GM23338 (cell line): Measurements from ENCODE around the gene MAGI3. TPM values are rescaled to one million over a fixed set of nuclear protein-coding genes. Genes with fewer than 3 reads are reported as not detected.

Source experiments
- ATAC-seq: fragments of 200-7000 bp; cut with Tn5 transposase; 3 replicates; pipeline ENCODE4 v1.9.1; 2020
- DNase-seq: peaks from one replicate; pipeline ENCODE4 v3.0.0-alpha.2; 2015; ENCODE audit warnings: low spot score
- H2AFZ ChIP-seq: fragments of 200-600 bp; sonication (generic); 2 replicates; pipeline ENCODE4 v1.8.0; 2016; ENCODE audit warnings: antibody characterized with exemption, mild to moderate bottlenecking, moderate library complexity
- H3F3A ChIP-seq: fragments of 200-600 bp; sonication (generic); replicated peaks from 2 replicates; pipeline ENCODE4 v1.8.0; 2017; ENCODE audit warnings: antibody characterized with exemption, mixed run types, low read depth
- H3K27ac ChIP-seq: fragments of 200-600 bp; sonication (generic); 2 replicates; pipeline ENCODE4 v1.6.1; 2016; ENCODE audit warnings: low read depth
- H3K27me3 ChIP-seq: fragments of 200-600 bp; sonication (generic); 2 replicates; pipeline ENCODE4 v1.8.0; 2016; ENCODE audit warnings: mild to moderate bottlenecking, mixed run types, moderate library complexity; ENCODE audit not compliant: insufficient read depth
- H3K36me3 ChIP-seq: fragments of 200-600 bp; sonication (generic); 2 replicates; pipeline ENCODE4 v1.8.0; 2016; ENCODE audit warnings: mild to moderate bottlenecking; ENCODE audit not compliant: insufficient read depth
- H3K4me1 ChIP-seq: fragments of 200-600 bp; sonication (generic); 2 replicates; pipeline ENCODE4 v1.8.0; 2016; ENCODE audit warnings: mild to moderate bottlenecking, moderate library complexity; ENCODE audit not compliant: insufficient read depth
- H3K4me2 ChIP-seq: fragments of 200-600 bp; sonication (generic); 2 replicates; pipeline ENCODE4 v1.7.1; 2017; ENCODE audit warnings: mixed run types
- H3K4me3 ChIP-seq: fragments of 200-600 bp; sonication (generic); 2 replicates; pipeline ENCODE4 v1.6.1; 2016; ENCODE audit warnings: mixed run types
- H3K79me2 ChIP-seq: fragments of 200-600 bp; sonication (generic); replicated peaks from 2 replicates; pipeline ENCODE4 v1.8.0; 2017; ENCODE audit warnings: mild to moderate bottlenecking; ENCODE audit not compliant: insufficient read depth
- H3K9me2 ChIP-seq: fragments of 200-600 bp; sonication (generic); 2 replicates; pipeline ENCODE4 v1.8.0; 2017; ENCODE audit not compliant: insufficient read depth
- H4K20me1 ChIP-seq: fragments of 200-600 bp; sonication (generic); replicated peaks from 2 replicates; pipeline ENCODE4 v1.8.0; 2017; ENCODE audit warnings: mild to moderate bottlenecking; ENCODE audit not compliant: insufficient read depth
- H3K27ac Mint-ChIP-seq: 2 replicates; pipeline ENCODE4 v1.8.0; 2020; ENCODE audit warnings: inconsistent platforms, mild to moderate bottlenecking, moderate library complexity, mixed read lengths
- H3K27me3 Mint-ChIP-seq: 3 replicates; pipeline ENCODE4 v1.8.0; 2022; ENCODE audit warnings: low read depth, mild to moderate bottlenecking, moderate library complexity, mixed read lengths, inconsistent platforms; ENCODE audit not compliant: insufficient read depth, poor library complexity
- H3K36me3 Mint-ChIP-seq: 3 replicates; pipeline ENCODE4 v1.8.0; 2021; ENCODE audit warnings: low read depth, mild to moderate bottlenecking, inconsistent platforms, moderate library complexity, mixed read lengths
- H3K4me1 Mint-ChIP-seq: 3 replicates; pipeline ENCODE4 v1.8.0; 2020; ENCODE audit warnings: mild to moderate bottlenecking, inconsistent platforms, mixed read lengths
- H3K4me3 Mint-ChIP-seq: 3 replicates; pipeline ENCODE4 v1.8.0; 2021; ENCODE audit warnings: moderate library complexity, mild to moderate bottlenecking, inconsistent platforms, mixed read lengths
- H3K9me3 Mint-ChIP-seq: 3 replicates; pipeline ENCODE4 v1.8.0; 2020; ENCODE audit warnings: moderate library complexity, mild to moderate bottlenecking, inconsistent platforms, mixed read lengths
- CREB1 ChIP-seq: fragments of 250-450 bp; sonication (Bioruptor Pico); IDR thresholded peaks from 2 replicates; pipeline ENCODE4 v1.5.0; 2020; ENCODE audit warnings: low read depth, mild to moderate bottlenecking, moderate library complexity
- CTCF ChIP-seq, 2 experiments: fragments of 200-600 bp in 1 of 2; sonication (generic) in 1 of 2; conservative IDR thresholded peaks; 2 replicates each; pipeline versions ENCODE4 v1.5.1 to v1.6.1; 2016 to 2017; ENCODE audit warnings: antibody characterized with exemption in 2 of 2, low read depth in 2 of 2, mild to moderate bottlenecking in 2 of 2, moderate library complexity in 1 of 2
- ETS1 ChIP-seq: IDR thresholded peaks from 2 replicates; pipeline ENCODE4 v1.6.1; 2016; ENCODE audit warnings: antibody characterized with exemption
- EZH2 ChIP-seq: fragments of 200-600 bp; sonication (generic); IDR thresholded peaks from one replicate; pipeline ENCODE4 v1.8.0; 2017; ENCODE audit warnings: antibody characterized with exemption, mild to moderate bottlenecking, low read depth; ENCODE audit not compliant: unreplicated experiment
- EZH2phosphoT487 ChIP-seq: fragments of 200-600 bp; sonication (generic); IDR thresholded peaks from one replicate; pipeline ENCODE4 v1.8.1; 2018; ENCODE audit warnings: antibody characterized with exemption; ENCODE audit not compliant: unreplicated experiment
- JUNB ChIP-seq: IDR thresholded peaks from one replicate; pipeline ENCODE4 v1.6.1; 2016; ENCODE audit warnings: antibody characterized with exemption; ENCODE audit not compliant: unreplicated experiment
- NANOG ChIP-seq: IDR thresholded peaks from 2 replicates; pipeline ENCODE4 v1.6.1; 2016; ENCODE audit warnings: antibody characterized with exemption, borderline replicate concordance
- POLR2AphosphoS5 ChIP-seq: IDR thresholded peaks from 2 replicates; pipeline ENCODE4 v1.6.1; 2016; ENCODE audit warnings: antibody characterized with exemption, low read depth
- REST ChIP-seq: IDR thresholded peaks from one replicate; pipeline ENCODE4 v1.6.1; 2018; ENCODE audit warnings: antibody characterized with exemption; ENCODE audit not compliant: unreplicated experiment
- STAT1 ChIP-seq: IDR thresholded peaks from one replicate; pipeline ENCODE4 v1.6.1; 2016; ENCODE audit warnings: antibody characterized with exemption; ENCODE audit not compliant: unreplicated experiment
- ZNF114 ChIP-seq: fragments of 250-450 bp; sonication (Bioruptor Pico); IDR thresholded peaks from 2 replicates; pipeline ENCODE4 v1.5.0; 2020; ENCODE audit warnings: mild to moderate bottlenecking, moderate library complexity
- ZNF331 ChIP-seq: fragments of 250-450 bp; sonication (Bioruptor Pico); IDR thresholded peaks from 2 replicates; pipeline ENCODE4 v1.5.0; 2020; ENCODE audit warnings: low read depth, mild to moderate bottlenecking, moderate library complexity
- ZNF462 ChIP-seq: fragments of 250-450 bp; sonication (Bioruptor Pico); IDR thresholded peaks from 2 replicates; pipeline ENCODE4 v1.5.0; 2020; ENCODE audit warnings: mild to moderate bottlenecking, moderate library complexity
- polyA plus RNA-seq: library from polyadenylated mRNA; unstranded; fragments of >200 nt; fragmentation: Nextera tagmentation; extraction: Ambion mirVana; gene quantifications from 2 replicates; pipeline ENCODE4 v1.2.1, GENCODE V29; 2016
- total RNA-seq: library from RNA; depleted of rRNA; stranded (reverse); fragments of >200 nt; shearing (Covaris generic); gene quantifications from 2 replicates; pipeline ENCODE4 v1.2.3, GENCODE V29; 2014

The MAGI3 gene
- total and polyA plus RNA-seq, 2 experiments from 2014 or later: 3.9 to 10.0 TPM

- H3K4me2 ChIP-seq: no peak overlapping the region
Observed at GRCh38 chr1:113732802-113733201, 342.5 kb downstream of the MAGI3 start.

More at GRCh38 chr1:113732802-113733201, 342.5 kb downstream of the MAGI3 start:
- Mint-ChIP-seq H3K4me3 (no peak overlapping the region), H3K4me1 (0 out of 3 replicates have a peak, but pooled peaks cover 2% of the 10 kb centered on the region), H3K27ac (no peak overlapping the region), H3K36me3 (peaks cover 30% of the 10 kb centered on the region), H3K27me3 (no peaks in the 10 kb centered on the region), H3K9me3 (no peaks in the 10 kb centered on the region)
- no peaks in the 10 kb centered on the region for H3K9me2 ChIP-seq
- H2AFZ ChIP-seq: no peak overlapping the region
- no peak overlapping the region for H3K4me3 ChIP-seq
- no peak for DNase-seq
- H3K27me3 ChIP-seq: no peaks in the 10 kb centered on the region
- H3K36me3 ChIP-seq: peaks cover 2% of the 10 kb centered on the region; the same call in 1 of the 2 replicates
- H4K20me1 ChIP-seq: no peaks in the 10 kb centered on the region; the same call in none of the 2 replicates
- TF ChIP-seq ZNF331 (CRISPR knock-in tag) (no peak), POLR2AphosphoS5 (no peak), STAT1 (no peak), ZNF114 (CRISPR knock-in tag) (no peak), ETS1 (no peak), CREB1 (CRISPR knock-in tag) (no peak), ZNF462 (CRISPR knock-in tag) (no peak), EZH2phosphoT487 (no peak), JUNB (no peak), CTCF (conservative IDR thresholded peaks at IDR 0.05; ENCODE audit: low read depth in 2 of 2) (no peak), REST (no peak), NANOG (no peak), EZH2 (no peak)
- H3F3A ChIP-seq: no peaks in the 10 kb centered on the region
- no peaks in the 10 kb centered on the region for H3K4me1 ChIP-seq
- ATAC-seq: no peak
- no peaks in the 10 kb centered on the region for H3K79me2 ChIP-seq
- H3K27ac ChIP-seq: no peak overlapping the region
